ENCODE measurements around the gene PFN3.
"Not testable (repeated sequence)": the region's sequence is repeated elsewhere in the genome, so short reads cannot be mapped to it uniquely, and the experiment has no call there.

PFN3 gene

DNA sequence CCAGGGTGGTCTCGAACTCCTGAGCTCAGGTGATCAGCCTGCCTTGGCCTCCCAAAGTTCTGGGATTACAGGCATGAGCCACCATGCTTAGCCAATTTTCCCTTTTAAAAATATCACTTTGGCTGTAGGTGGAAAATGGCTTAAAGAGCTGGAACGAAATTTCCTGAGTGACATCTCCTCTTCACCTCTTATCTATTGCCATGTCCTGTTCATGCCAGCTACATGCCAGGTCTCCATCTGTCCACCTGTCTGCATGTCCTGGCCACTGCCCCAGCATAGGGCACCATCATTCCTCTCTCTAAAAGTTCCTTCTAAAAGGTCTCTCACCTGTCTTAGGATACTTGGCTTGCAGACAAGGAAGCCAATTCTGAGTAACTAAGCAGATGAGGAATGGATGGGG is 23.2 kb upstream of the PFN3 start:
- DNase-seq: no peak

DNA sequence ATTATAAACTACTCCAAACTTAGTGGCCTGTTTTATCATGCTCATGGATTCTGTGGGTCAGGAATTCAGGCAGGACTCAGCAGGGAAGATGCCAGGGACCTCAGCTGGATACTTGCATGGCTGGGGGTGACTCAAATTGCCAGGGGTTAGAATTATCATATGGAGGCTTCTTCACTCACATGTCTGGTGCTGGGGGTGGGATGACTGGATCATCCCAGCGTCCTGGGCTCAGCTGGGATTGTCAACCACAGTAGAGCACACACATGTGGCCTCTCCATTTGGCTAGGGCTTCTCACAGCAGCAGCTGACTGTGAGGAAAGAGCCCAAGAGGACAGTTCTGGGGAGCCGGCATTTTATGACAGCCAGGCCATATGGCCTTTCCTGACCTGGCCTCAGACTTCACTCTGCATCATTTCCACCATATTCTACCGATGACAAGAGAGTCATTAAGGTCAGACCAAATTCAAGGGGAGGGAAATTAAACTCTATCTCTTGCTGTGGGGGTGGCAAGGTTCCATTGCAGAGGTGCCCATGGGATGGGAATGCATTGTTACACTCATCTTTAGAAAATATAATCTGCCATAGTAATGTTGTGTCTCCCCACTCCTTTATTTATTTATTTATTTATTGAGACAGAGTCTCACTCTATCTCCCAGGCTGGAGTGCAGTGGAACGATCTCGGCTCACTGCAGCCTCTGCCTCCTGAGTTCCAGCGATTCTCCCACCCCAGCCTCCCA is 20.8 kb upstream of the PFN3 start:
- no peak for DNase-seq

DNA sequence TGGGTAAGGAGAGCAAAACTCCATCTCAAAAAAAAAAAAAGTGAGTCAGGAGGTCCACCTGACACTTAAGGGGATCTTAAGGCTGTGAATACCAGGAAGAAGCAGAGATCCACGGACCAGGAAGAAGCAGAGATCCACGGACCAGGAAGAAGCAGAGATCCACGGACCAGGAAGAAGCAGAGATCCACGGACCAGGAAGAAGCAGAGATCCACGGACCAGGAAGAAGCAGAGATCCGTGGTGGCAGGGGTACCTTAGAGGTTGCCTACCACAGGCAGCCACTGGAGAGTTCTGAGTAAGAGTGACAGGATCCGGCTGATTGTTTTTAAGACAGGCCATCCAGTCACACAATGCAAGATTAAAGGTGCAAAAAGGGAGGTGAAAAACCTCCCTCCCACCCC is 20.0 kb upstream of the PFN3 start:
- not testable (repeated sequence) for DNase-seq

DNA sequence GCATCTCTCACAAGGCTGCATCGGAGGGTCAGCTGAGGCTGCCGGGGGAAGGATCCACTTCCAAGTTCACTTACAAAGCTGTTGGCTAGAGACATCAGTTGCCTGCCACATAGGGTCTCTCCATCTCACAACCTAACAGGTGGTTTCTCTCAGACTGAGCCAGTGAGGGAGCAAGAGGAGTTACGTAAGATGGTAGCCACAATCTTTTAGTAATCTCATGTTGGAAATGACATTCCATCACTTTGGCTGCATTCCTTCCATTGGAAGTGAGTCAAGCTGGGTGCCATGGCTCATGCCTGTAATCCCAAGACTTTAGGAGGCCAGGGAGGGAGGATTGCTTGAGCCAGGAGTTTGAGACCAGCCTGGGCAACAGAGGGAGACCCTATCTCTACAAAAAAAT is 18.6 kb upstream of the PFN3 start:
- DNase-seq: no peak

DNA sequence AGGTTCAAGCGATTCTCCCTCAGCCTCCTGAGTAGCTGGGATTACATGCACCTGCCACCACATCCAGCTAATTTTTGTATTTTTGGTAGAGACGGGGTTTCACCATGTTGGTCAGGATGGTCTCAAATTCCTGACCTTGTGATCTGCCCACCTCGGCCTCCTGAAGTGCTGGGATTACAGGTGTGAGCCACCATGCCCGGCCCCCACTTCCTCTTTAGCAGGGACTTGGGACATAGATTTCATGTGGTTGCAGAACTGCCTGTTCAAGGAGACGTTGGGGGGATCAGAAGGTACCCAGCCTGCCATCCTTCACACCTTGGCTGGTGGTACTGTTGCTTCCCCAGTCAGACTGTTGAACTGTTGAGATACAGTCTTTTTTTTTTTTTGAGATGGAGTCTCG is 16.6 kb upstream of the PFN3 start:
- not testable (repeated sequence) for DNase-seq

DNA sequence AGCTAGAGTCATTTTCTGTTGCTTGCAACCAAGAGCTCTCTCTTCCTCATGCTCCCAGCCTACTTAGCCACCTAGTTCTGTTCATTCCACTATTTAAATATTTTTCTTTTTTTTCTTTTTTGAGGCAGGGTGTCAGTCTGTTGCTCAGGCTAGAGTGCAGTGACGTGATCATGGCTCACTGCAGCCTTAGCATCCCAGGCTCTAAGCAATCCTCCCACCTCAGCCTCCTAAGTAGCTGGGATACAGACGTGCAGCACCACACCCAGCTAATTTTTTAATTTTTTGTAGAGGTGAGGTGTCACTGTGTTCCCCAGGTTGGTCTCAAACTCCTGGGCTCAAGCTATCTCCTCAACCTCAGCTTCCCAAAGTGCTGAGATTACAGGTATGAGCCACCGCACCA is 14.0 kb upstream of the PFN3 start:
- no peak for DNase-seq

DNA sequence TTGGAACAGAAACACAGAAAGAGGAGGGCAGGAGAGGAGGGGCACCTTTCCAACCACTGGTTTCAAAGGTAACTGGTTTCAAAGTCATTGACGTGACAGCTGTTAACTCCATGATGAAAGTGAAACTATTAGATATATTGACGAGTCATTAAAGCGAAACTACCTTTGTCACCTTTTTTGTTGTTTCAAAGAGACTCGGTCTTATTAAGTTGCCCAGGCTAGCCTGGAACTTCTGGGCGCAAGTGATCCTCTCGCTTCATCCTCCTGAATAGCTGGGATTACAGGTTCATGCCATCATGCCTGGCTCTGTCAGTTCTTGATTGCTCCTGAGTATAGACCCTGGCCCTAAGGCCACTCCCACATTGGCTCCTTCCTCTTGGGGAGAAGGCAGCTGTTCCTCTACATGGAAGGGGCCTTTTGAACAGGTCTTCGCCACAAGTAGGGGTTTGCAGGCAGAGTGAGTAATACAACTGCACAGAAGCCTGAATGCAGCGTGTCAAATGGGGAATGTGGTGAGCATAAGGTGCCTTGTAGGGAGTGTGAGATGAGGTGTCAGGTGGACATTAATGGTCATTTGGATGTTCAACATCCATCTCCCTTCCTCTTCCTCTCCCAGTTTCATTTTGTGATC is 12.3 kb upstream of the PFN3 start:
- DNase-seq: peak; percentile 43

DNA sequence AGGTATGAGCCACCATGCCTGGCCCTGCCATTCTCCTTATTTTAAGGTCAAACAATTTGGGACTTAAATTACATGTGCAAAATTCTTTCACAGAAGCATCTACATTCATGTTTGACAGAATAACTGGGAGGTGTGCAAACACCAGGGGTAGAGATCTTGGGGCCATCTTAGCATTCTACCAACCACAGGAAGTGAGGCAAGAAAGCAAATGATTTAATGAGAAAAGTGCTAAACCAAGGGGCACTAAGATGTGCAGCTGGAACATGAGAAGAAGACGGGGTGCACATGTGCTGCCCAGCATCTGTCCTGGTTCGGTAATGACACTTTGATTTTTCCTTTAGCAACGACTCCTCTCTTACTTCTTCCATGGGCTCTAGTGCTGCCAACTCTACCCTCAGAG is 10.1 kb upstream of the PFN3 start:
- no peak for DNase-seq

DNA sequence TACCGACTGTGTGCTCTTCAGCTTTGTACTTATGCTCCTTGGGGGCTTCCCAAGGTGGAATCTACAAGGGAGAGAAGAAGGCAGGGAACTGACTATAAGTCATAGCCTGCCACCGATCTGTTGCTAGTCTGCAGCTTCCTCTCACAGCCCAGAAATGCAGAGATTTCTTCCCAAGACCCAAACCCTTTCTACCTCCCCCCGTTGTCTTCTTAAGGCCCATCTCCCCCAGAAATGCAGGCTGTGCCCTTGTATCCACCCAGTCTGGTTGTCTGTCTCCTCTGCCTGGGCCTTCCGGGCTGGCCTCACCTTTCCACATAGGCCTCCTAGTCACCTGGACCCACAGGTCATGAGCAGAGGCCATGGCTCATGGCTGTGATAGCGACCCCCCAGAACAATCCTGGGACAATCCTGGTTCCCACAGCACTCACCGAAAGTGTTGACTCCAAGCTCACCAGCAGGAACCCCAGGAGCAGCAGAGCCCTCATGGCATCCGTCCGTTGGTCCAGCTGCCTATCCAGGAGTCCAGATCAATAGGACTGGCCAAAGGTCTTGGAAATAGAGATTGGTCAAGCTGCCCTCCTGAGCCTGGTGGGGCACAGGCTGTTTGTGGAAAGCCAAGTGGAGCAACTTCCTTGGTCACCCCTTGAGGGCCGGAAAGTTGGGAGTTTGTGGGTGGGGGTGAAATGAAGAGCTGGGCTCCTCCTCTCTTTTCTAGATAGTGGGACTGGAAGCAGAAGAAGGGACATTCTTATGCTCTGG is 8.8 kb upstream of the PFN3 start, which contains the start of gene F12:
TSS of gene F12 (minus strand) at position 522 of the 759 bp plus-strand sequence. CDS start at position 485, 37 bp downstream.
- DNase-seq: no peak

DNA sequence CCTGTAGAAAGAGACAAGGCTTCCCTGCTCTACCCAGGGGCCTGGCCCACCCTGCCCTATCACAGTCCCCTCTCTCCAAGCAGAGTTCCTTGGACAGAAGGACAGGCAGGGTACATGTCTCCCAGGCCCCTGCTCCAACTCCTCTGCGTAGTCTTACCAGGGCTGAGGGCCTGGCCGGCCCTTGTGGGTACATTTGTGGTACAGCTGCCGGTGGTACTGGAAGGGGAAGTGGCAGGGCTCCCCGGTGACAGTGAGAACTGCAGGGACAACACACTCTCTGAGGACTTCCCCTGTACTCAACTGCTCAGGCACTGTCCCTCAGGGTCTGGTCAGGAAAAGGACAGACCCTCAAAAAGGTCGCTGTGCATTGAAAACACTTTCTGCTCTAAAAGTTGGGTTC is 5.3 kb upstream of the PFN3 start:
- no peak for DNase-seq

DNA sequence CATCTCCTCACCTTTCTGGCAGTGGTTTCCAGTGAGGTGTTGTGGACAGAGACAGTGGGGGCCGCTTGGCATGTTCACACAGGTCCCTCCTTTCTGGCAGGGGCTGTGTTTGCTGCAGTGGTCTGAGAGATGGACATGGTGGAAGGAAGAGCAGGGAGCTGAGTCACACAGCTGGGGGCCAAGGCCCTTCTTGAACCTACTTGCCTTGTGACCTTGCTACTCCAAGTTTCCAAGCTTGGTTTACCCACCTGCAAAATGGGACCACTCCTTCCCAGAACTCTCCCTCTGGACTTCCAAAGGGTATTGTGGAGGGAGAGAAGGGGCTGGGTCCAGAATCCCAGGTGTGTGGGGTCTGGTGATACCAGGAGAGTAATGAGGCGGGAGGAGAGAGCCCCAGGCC is 4.9 kb upstream of the PFN3 start:
- DNase-seq: no peak

DNA sequence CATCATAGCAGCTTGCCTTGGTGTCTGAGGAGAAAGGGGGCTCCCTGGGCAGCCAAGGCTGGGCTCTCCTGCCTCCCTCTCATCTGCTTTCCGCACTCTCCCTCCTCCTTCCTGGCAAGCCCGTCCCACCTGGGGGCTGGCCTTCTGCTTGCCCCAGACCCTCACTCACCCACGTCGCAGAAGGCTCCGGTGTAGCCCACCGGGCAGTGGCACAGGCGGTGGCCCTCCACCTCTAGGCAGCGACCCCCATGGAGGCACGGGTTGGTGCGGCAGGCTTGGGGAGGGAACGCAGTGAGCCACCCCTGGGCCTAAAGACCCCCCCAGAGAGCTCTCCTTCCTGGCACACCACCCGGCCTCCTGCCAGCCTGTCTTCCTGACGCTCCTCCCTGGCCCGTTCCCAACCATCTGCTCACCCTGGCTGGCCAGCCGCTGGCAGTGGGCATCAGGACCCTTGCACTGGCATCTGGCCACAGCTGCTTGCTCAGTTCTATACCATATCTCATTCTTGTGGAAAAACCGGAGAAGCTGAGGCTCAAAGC is 4.2 kb upstream of the PFN3 start:
- DNase-seq: no peak

DNA sequence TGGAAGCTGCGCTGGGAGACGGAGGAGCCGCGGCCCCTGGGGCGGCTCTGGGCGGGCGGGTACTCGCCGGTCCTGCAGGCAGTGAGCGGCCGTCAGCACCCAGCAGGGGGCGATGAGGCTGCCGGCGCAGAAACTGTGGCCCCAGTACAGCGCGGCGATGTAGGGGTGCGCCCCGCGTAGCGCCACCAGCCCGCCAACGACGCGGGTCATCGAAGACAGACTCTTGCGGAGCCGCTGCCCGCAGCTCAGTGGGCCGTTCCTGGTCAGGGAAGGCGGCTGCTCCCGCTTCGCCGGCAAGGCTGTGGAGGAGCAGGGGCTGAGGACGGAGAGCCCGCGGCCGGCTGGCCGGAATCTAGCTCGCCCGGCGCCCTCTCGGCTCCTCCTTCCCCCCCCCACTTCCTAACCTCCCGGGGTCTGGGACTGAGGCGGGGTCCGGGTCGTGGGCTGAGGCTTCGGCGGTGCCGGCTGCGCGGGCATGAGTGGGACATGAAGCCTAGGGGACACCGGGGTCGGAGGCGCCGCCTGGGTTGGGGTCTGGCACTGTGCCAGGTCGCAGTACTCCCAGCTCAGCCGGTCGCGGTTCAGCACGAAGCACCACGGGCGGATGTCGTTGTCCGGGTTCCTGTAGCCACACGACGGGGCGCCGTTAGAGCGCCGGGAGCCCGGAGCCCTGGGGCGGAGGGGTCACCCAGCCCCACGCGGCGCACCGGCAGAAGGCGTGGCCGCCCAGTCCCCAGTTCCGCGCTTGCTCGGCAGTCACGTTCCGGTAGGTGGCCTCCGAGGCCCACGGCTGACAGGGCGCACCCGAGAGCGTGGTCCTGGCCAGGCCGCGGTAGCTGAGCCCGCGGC is 3.6 kb upstream of the PFN3 start:
- peak; percentile 88 for DNase-seq

DNA sequence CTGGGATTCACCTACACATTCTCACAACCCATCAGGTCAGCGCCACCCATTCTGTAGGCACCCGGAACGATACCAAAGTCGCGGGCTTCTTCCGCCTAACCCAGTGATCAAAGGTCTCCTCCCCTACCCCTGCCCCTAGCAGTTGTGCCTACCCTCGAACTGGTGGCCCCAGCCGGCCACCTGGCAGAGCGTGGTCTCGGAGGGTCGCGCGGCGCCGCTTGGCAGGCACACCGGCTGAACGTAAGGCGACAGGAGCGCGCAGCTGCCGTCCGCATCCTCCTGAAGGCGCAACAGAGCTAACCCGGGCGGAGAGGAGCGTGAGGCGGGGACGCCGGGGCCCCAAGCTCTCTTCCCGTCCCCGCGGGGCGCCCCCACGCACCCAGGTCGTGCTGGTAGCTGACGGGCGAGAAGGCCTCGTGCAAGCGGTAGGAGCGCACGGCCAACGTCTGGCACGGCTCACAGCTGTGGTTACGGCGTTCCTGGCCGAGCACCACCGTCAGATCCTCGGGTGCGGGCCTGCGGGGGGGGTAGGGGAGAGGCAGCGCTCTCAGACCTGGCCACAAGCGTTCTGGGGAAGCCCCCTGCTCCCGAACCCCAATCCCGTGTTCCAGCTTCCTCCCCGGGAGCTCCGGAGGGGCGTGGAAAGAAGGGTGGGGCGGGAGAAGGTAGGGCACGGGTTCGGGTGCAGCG is 2.8 kb upstream of the PFN3 start:
- peak; percentile 61 for DNase-seq

DNA sequence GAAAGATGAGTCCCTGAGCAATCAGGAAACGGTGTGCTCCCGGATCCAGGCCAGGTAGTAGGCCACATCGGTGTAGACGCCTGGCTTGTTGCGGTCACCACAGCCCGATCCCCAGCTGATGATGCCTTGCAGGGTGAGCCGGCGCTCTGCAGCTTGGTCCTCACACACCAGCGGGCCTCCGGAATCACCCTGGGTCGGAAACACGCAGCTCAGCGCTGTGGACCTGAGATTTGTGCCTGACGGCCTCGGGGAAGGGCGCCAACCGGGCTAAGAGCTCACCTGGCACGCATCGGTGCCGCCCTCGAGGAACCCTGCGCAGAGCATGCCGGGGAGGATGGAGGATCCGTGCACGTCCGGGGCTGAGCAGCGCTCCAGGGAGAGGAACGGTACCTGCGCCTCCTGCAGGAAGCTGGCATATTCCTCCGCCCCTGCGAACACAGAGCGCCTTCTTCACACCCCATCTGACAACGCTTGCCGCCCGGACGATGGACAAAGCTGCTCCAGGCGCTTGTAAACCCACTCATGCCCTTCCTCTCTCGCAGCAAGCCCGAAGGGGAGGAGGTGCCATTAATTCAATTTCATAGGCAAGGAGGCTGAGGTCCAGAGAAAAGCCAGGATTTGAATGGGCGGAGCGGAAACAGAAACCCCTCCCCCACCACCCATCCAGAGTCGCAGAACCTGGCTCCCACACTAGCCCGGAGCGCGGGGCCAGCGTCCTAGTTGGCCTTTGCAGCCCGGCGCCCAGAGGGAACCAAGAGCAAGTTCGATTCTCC is 2.0 kb upstream of the PFN3 start:
- DNase-seq: peak; percentile 81

DNA sequence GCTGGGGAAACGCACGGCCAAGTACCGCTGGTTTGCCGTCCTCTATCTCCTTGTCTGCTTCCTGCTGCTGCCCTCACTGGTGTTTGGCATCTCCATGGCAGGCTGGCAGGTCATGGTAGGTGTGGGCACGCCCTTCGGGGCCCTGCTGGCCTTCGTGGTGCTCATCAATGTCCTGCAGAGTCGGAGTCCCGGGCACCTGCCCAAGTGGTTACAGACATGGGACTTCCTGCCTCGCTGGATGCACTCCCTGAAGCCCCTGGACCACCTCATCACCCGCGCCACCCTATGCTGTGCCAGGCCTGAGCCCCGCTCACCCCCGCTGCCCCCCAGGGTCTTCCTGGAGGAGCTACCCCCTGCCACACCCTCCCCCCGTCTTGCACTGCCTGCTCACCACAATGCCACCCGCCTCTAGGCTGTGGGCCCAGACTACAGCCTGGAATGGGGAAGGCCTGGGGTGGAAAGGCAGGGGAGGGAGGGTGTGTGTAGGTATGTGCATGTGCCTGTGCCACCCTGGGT is 2.5 kb downstream of the PFN3 start:
- DNase-seq: no peak

DNA sequence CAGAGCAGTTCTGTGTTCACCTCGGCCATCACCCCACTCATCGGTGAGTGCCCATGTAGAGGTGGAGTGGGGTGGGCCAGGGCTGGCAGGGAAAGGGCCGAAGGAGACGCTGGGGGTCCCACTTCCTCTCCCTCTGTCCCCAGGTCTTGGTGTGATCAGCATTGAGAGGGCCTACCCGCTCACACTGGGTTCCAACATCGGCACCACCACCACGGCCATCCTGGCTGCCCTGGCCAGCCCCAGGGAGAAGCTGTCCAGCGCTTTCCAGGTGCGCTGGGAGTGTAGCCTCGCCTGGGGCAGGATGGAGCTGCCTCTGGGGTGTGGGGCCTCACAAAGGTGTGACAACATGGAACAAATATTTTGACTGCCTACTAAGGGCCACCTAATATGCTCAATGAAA is 3.7 kb downstream of the PFN3 start:
- DNase-seq: no peak

DNA sequence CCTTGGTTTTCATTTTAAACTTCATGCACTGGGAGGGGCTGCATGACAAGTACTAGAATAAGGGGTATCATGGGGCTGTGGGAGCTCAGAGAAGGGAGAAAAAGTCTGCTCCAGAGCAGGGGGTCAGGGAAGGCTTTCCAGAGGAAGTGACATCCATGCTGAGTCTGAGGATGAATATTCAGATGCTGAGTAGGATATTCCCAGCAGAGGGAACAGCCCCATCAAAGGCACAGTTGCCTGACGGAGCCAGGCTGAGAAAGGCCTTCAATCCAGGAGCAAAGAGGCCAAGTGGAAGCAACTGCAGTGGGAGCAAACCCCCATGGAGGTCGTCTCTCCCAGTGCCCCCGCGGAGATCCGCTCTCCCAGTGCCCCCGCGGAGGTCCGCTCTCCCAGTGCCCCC is 4.4 kb downstream of the PFN3 start:
- DNase-seq: no peak

DNA sequence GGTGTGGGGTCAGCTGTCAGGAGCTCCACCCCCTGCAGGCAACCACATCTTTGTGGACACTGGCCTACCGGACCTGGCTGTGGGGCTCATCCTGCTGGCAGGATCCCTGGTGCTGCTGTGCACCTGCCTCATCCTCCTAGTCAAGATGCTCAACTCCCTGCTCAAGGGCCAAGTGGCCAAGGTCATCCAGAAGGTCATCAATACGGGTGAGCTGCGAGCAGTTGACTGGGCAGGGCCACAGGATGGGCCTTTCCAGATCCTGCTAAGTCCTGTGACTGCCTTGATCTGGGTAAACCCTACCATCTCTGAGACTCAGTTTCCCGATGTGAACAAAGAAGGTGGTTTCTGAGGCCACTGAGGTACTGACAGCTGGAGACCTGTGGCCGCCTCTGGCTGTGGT is 6.5 kb downstream of the PFN3 start:
- no peak for DNase-seq

DNA sequence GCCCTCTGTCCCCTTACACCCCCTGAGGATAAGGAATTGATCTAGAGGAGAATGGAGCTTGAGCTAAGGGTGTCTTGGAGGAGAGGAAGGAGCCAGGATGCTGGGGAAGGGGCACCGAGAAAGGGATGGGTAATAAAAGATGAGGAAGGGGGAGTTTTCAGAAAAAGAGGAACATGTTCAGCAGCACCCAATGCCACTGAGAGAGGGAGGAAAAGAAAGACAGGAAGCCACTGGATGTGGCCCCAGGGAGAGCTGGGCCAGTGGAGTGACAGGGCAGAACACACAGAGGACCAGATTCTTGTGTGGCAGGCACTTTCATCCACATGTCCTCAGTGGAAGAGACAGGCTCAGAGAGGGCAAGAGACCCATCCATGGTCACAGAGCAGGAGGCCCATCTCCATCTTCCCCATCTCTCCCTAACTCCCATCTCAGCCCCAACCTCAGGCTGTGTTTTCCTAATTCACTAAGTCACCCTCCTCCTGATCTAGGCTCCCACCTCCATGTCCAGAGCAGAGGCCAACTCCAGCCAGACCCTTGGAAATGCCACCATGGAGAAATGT is 7.2 kb downstream of the PFN3 start:
- DNase-seq: no peak

DNA sequence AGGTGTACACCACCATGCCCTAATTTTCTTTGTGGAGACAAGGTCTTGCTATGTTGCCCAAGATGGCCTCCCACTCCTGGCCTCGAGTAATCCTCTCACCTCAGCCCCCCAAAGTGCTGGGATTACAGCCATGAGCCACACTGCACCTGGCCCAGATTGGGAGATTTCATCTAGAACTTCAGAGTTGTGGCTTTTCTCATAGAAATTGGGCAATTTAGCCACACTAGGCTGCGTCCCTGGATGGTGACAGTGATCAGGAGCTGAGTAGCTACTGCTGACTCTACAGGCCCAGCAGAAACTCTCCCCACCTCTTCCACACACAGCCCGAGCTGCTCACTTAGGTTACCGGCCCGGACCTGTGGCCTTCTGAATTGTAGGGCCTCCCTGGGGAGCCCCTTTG is 7.7 kb downstream of the PFN3 start:
- DNase-seq: no peak
